Activated T-cell treated with anti-CD3 and anti-CD28 coated beads, Interleukin-2, amount 50 U/mL, for 24 hours (primary cell): ENCODE results near the gene COLGALT1.
A peak's percentile ranks its signal among the peaks of the same experiment; 100 is the strongest.
"Not testable (repeated sequence)": the region's sequence is repeated elsewhere in the genome, so short reads cannot be mapped to it uniquely, and the experiment has no call there.

ENCODE experiments used
- DNase-seq: peaks from one replicate; pipeline ENCODE4 v3.0.0-alpha.2; 2020
- H3K27ac Mint-ChIP-seq: 2 replicates; pipeline ENCODE4 v1.8.0; 2020; ENCODE audit warnings: mild to moderate bottlenecking, mixed read lengths
- H3K27me3 Mint-ChIP-seq: 2 replicates; pipeline ENCODE4 v1.8.0; 2020; ENCODE audit warnings: mixed read lengths
- H3K36me3 Mint-ChIP-seq: 2 replicates; pipeline ENCODE4 v1.8.0; 2020; ENCODE audit warnings: low read depth, mixed read lengths
- H3K4me1 Mint-ChIP-seq: 2 replicates; pipeline ENCODE4 v1.8.0; 2020; ENCODE audit warnings: low read depth, mixed read lengths
- H3K4me3 Mint-ChIP-seq: 2 replicates; pipeline ENCODE4 v1.8.0; 2020; ENCODE audit warnings: mild to moderate bottlenecking, moderate library complexity, mixed read lengths
- H3K9me3 Mint-ChIP-seq: 2 replicates; pipeline ENCODE4 v1.8.0; 2020; ENCODE audit warnings: mixed read lengths

Gene COLGALT1

DNA sequence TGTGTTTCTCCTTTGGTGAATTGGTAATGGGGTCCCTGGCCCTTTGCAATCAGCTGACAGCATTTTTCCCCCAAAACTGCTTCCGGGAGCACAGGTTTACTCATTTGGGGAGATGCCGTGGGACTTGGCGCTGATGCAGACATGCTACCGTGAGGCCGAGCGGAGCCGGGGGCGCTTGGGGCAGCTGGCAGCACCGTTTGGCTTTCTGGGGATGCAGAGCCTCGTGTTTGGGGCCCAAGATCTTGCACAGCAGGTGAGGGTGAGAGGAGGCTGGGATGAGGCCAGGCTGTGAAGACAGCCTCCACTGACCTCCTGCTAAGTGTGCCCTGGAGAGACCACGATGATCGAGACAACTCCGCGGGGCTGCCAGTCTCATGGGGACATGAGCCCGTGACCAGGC lies 13.4 kb upstream of the COLGALT1 start:
- Mint-ChIP-seq H3K36me3 (no peaks in the 10 kb centered on the region), H3K9me3 (no peaks in the 10 kb centered on the region), H3K4me1 (peaks cover 12% of the 10 kb centered on the region), H3K4me3 (no peak overlapping the region), H3K27ac (no peak overlapping the region), H3K27me3 (peaks cover 9% of the 10 kb centered on the region)
- no peak for DNase-seq

DNA sequence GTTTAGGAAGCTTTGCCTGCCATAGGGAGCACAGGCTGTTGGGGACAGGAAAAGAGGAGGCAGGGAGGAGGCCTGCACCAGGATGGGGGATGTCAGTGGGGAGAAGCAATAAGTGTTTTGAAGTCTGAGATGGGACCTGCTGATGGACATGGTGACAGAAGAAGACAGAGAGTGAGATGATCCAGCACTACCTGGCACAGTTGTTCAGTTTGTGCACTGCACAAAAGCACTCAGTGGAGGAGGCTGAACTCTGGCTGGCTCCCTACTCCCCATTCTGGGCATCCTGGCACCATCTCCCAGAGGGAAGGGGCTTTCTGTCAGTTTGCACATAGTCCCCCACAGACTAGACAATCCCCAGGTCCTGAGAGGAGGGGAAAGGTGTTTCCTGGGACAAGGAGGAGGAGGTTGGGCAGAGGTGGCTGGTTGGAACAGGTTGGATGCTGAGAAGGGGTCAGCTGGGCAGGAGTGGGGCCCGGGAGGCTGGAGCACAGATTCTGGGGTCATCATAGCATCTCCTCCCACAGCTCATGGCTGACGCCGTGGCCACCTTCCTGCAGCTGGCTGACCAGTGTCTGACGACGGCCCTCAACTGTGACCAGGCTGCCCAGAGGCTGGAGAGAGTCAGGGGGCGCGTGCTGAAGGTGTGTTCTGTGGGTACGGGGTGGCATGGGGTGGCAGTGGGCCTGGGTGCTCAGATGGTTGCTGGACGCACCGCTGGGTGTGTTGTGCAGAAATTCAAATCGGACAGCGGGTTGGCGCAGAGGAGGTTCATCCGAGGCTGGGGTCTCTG lies 12.5 kb upstream of the COLGALT1 start:
- H3K27ac Mint-ChIP-seq: no peak overlapping the region
- peaks cover 9% of the 10 kb centered on the region for H3K27me3 Mint-ChIP-seq
- H3K4me3 Mint-ChIP-seq: no peak overlapping the region
- H3K4me1 Mint-ChIP-seq: peaks cover 12% of the 10 kb centered on the region
- no peaks in the 10 kb centered on the region for H3K9me3 Mint-ChIP-seq
- no peak for DNase-seq
- H3K36me3 Mint-ChIP-seq: no peaks in the 10 kb centered on the region

DNA sequence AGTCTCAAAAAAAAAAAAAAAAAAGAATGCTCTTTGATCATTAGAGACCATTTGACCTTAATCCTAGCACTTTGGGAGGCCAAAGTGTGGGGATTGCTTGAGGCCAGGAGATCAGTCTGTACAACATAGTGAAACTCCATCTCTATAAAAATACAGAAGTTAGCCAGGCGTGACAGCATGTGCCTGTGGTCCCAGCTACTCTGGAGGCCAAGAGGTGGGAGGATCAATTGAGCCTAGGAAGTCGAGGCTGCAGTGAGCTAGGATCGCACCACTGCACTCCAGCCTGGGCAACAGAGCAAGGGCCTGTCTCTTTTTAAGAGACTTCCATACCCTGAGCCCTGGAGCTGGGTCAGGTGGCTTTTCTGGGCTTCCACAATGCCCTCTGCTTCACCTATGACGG lies 11.5 kb upstream of the COLGALT1 start:
- DNase-seq: no peak
- no peak overlapping the region for H3K27ac Mint-ChIP-seq
- H3K36me3 Mint-ChIP-seq: no peaks in the 10 kb centered on the region
- no peak overlapping the region for H3K4me3 Mint-ChIP-seq
- peaks cover 2% of the 10 kb centered on the region for H3K27me3 Mint-ChIP-seq
- no peaks in the 10 kb centered on the region for H3K9me3 Mint-ChIP-seq
- peaks cover 5% of the 10 kb centered on the region for H3K4me1 Mint-ChIP-seq

DNA sequence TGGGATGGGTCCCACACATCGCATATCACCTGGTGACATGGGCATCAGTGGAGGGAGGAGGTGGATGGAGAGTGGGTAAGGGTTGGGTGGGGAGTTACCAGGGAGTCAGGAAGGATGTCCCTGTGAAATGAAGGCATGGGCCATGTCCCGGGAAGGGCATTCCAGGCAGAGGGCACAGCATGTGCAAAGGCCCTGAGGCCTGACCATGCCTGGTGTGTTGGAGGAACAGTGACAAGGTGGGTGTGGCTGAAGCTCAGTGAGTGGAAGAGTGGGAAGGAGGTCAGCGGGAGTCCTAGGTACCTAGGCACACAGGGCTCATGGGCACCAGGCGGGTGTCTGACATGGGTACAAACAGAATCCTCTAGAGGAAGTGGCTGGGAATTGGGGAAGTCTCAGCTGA lies 11.0 kb upstream of the COLGALT1 start:
- Mint-ChIP-seq H3K9me3 (no peaks in the 10 kb centered on the region), H3K4me3 (no peak overlapping the region), H3K27me3 (peaks cover 2% of the 10 kb centered on the region)

DNA sequence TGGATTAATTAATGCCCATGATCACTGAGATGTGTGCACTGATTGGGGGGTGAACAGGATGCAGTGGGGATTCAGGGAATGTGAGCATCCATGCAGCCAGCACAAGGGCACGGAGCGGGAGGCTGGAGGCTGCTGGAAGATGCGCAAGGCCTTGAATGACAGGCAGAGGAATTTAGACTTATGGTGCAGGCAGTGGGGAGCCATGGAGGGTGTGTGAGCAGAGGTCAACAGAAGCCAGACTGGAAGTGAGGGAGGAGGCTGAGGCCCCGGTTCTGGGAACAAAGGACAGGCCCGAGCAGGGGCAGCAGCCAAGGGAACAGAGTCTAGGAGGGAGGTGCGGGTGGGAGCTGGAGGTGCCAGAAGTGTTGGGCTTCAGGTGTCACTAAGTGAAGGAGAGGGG lies 7.3 kb upstream of the COLGALT1 start:
- Mint-ChIP-seq H3K36me3 (no peaks in the 10 kb centered on the region), H3K4me3 (no peak overlapping the region), H3K9me3 (no peaks in the 10 kb centered on the region), H3K27ac (no peak overlapping the region), H3K4me1 (no peaks in the 10 kb centered on the region), H3K27me3 (no peaks in the 10 kb centered on the region)
- DNase-seq: no peak

More for the DNA sequence above, 11.0 kb upstream of the COLGALT1 start:
- no peak for DNase-seq
- no peaks in the 10 kb centered on the region for H3K36me3 Mint-ChIP-seq
- H3K4me1 Mint-ChIP-seq: peaks cover 4% of the 10 kb centered on the region
- no peak overlapping the region for H3K27ac Mint-ChIP-seq

DNA sequence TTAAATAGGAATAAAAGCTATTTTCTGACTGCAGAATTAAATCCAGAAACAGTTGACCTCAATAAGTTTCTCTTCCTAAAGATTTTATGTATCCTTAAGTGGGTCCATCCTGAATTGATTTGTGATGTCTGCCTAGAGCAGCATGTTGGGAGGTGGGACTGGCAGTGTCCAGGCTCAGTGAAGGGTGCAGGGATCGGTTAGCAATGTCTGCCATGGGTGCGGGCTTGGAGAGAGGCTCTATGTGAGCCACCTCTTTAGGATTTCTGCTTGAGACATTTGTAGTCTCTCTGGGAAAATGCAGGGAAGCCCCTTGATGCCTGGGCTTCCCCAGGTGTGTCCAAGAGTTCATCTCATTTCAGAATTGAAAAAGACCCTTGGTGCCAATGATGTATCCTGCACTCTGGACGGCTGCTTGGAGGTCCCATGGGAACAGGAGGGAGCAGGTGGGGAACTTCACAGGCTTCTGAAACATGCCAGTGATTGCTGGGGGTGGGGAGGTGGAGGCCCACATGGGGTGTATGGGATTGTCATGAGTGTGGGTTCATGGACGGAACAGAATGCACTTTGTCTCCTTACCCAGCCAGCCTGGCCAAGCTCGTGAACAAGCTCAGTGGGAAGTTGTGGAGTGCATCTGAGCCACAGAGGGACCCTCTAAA lies 6.2 kb upstream of the COLGALT1 start:
- Mint-ChIP-seq H3K27ac (no peak overlapping the region), H3K4me1 (no peaks in the 10 kb centered on the region), H3K36me3 (no peaks in the 10 kb centered on the region), H3K4me3 (no peak overlapping the region), H3K9me3 (no peaks in the 10 kb centered on the region), H3K27me3 (no peaks in the 10 kb centered on the region)
- no peak for DNase-seq

DNA sequence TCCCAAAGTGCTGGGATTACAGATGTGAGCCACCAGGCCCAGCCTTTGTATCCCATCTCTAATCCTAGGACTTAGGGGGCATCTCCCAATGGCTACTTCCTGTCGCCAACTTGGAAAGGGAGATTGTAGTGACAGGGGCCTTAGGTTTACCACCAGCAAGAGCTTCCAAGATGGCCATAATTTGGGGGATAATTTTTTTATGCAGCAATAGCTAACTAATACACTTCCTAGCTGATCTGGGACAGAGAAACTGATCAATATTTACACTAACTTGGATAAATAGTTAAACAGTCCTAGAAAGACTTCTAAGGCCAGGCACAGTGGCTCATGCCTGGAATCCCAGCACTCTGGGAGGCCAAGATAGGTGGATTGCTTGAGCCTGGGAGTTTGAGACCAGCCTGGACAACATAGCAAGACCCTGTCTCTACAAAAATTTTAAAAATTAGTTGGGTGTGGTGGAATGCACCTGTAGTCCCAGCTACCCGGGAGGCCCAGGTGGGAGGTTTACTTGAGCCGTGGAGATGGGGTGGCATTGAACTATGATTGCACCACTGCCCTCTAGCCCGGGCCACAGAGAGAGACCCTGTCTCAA lies 5.3 kb upstream of the COLGALT1 start:
- no peak overlapping the region for H3K4me3 Mint-ChIP-seq
- no peaks in the 10 kb centered on the region for H3K9me3 Mint-ChIP-seq
- H3K27me3 Mint-ChIP-seq: no peaks in the 10 kb centered on the region
- DNase-seq: no peak
- peaks cover 4% of the 10 kb centered on the region for H3K4me1 Mint-ChIP-seq
- H3K27ac Mint-ChIP-seq: no peak overlapping the region
- no peaks in the 10 kb centered on the region for H3K36me3 Mint-ChIP-seq

DNA sequence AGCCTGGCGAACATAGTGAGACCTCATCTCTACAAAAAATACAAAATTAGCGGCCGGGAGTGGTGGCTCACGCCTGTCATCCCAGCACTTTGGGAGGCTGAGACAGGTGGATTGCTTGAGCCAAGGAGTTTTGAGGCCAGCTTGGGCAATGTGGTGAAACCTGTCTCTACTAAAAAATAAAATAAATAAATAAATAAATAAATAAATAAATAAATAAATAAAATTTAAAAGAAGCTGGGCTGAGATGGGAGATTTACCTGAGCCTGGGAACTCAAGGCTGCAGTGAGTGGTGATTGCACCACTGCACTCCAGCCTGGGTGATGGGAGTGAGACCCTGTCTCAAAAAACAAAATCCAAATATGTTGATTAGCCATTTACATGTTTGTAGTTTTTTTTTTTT lies 2.7 kb upstream of the COLGALT1 start:
- peaks cover 16% of the 10 kb centered on the region for H3K36me3 Mint-ChIP-seq
- not testable (repeated sequence) for H3K4me3 Mint-ChIP-seq, H3K27ac Mint-ChIP-seq, DNase-seq, H3K9me3 Mint-ChIP-seq, H3K27me3 Mint-ChIP-seq
- peaks cover 13% of the 10 kb centered on the region for H3K4me1 Mint-ChIP-seq

DNA sequence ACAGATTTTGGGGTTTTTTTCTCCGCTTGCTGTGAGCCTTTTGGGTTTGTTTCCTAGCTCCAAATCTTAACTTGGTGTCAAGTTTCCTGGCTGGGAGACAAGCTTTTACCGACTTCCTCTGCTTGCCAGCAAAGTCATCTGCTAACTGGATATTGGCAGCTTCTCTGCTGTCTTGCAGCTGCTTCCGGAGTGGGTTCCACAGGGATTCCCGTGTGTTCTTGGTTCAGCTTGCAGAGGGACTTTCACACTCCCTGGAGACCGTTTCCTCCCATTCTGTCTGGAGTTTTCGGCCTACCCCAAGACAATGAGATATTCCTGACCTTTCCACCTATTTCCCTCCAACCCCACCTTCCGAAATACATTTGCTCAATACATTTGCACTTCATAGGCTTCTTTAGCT lies 2.2 kb upstream of the COLGALT1 start:
- H3K4me1 Mint-ChIP-seq: peaks cover 13% of the 10 kb centered on the region
- no peak for DNase-seq
- no peaks in the 10 kb centered on the region for H3K27me3 Mint-ChIP-seq
- H3K4me3 Mint-ChIP-seq: no peak overlapping the region
- no peaks in the 10 kb centered on the region for H3K9me3 Mint-ChIP-seq
- H3K27ac Mint-ChIP-seq: no peak overlapping the region
- peaks cover 16% of the 10 kb centered on the region for H3K36me3 Mint-ChIP-seq

DNA sequence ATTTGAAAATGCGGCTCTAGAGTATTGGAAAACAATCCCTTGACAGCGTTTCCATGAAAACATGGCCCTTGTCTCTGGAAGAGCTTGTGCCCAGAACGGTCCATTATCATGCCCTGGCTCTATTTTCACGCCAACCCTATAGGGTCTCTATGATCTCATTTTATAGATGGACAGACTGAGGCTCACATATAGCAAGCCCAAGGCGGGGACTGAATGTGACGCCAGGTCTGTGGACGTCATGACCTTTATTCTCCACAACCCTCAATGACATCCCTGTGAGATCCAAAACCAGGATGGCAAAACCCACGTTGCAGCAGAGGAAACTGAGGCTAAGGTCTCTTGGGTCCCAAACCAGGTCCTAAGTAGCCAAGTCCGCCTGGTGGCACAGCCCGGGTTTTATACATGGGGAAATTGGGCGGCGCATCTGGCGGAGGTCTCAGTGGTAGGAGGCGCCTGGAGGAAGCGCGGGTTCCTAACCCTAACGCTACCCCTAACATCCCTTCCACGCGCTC lies 425 bp upstream of the COLGALT1 start:
- peak overlapping the region; percentile 80 for H3K27ac Mint-ChIP-seq
- H3K4me3 Mint-ChIP-seq: peak overlapping the region; percentile 90
- no peaks in the 10 kb centered on the region for H3K9me3 Mint-ChIP-seq

DNA sequence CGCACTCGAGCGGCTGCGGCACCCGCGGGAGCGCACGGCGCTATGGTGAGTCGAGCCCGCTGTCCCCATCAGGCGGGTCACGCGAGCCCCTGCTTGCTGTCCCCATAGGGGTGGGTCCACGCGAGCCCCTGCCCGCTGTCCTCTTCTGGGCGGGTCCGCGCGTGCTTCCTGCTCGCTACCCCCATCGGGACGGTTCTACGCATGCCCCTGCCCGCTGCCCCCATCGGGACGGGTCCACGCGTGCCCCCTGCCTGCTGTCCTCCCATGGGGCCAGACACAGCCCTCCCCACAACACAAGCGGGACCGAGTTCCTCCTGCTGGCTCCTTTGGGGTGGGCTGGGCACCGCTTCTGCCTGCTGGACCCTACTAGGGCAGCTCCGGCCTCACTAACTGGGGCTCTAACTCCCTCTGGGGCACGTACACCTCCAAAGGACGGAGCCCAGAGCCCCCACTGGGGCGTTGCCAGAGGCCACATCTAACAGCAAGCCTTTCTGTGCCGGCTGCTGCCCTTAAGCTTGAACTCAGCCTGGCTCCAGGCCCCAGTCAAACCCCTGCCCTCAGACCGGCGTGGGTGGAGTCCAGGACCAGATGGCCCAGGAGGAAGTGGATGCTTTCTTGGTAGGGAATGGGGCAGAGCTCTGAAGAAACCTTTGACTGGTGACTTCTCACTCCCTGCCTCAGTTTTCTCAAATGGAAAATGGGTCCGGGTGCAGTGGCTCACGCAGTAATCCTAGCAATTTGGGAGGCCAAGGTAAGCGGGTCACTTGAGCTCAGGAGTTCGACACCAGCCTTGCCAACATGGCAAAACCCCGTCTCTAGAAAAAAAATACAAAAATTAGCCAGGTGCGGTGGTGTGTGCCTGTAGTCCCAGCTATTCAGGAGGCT lies 722 bp downstream of the COLGALT1 start:
- peak overlapping the region; percentile 87 for H3K27ac Mint-ChIP-seq
- peaks cover 23% of the 10 kb centered on the region for H3K4me1 Mint-ChIP-seq

More for the DNA sequence above, 425 bp upstream of the COLGALT1 start:
- no peak for DNase-seq
- no peaks in the 10 kb centered on the region for H3K27me3 Mint-ChIP-seq
- H3K4me1 Mint-ChIP-seq: peaks cover 19% of the 10 kb centered on the region
- H3K36me3 Mint-ChIP-seq: peaks cover 33% of the 10 kb centered on the region

DNA sequence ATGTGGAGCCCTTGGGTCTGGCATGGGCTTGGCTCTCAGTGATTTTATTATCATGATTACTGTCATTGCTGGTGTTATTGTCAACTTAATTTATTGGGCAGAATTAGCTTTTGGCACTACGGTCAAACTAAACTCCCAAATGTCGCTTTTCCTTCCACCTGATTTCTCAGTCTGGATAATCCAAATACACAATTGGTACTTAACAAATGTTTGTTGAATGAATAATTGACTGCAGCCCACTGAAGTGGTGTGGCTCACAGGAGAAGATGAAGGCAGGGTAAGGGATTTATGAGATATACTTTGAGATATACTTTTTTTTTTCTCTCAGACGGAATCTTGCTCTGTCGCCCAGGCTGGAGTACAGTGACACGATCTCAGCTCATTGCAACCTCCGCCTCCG lies 1.5 kb downstream of the COLGALT1 start:
- Mint-ChIP-seq H3K4me3 (peak overlapping the region; percentile 90), H3K4me1 (peaks cover 24% of the 10 kb centered on the region), H3K9me3 (no peaks in the 10 kb centered on the region), H3K27me3 (no peaks in the 10 kb centered on the region), H3K36me3 (peaks cover 52% of the 10 kb centered on the region), H3K27ac (peak overlapping the region; percentile 87)
- no peak for DNase-seq

More for the DNA sequence above, 722 bp downstream of the COLGALT1 start:
- peak; percentile 76 for DNase-seq
- Mint-ChIP-seq H3K27me3 (no peaks in the 10 kb centered on the region), H3K9me3 (no peaks in the 10 kb centered on the region), H3K36me3 (peaks cover 43% of the 10 kb centered on the region), H3K4me3 (peak overlapping the region; percentile 90)

DNA sequence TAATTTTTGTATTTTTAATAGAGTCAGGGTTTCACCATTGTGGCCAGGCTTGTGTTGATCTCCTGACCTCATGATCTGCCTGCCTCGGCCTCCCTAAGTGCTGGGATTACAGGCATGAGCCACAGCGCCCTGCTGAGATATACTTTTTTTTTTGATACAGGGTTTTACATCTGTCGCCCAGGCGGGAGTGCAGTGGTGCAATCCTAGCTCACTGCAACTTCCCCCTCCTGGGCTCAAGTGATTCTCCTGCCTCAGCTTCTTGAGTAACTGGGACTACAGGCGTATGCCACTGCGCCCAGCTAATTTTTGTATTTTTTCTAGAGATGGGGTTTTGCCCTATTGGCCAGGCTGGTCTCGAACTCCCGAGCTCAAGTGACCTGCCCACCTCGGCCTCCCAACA lies 2.0 kb downstream of the COLGALT1 start:
- H3K27me3 Mint-ChIP-seq: no peaks in the 10 kb centered on the region
- no peak for DNase-seq
- H3K4me1 Mint-ChIP-seq: peaks cover 25% of the 10 kb centered on the region
- peaks cover 56% of the 10 kb centered on the region for H3K36me3 Mint-ChIP-seq
- H3K9me3 Mint-ChIP-seq: no peaks in the 10 kb centered on the region
- H3K27ac Mint-ChIP-seq: peak overlapping the region; percentile 87
- peak overlapping the region; percentile 90 for H3K4me3 Mint-ChIP-seq

DNA sequence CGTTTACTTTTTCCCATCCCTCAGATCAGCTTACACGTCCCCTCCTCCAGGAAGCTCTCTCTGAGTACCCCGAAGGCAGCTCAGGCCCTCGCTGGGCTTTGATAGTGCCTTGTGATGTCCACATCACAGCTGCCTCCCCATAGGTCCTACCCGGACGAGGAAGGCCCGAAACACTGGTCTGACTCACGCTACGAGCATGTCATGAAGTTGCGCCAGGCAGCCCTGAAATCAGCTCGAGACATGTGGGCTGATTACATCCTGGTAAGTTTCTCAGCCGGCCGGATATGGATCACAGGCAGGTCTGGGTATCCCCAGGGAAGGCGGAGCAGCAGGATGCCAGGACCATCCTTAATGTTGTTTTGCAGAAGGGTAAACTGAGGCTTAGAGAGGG lies 4.8 kb downstream of the COLGALT1 start:
- Mint-ChIP-seq H3K27me3 (no peaks in the 10 kb centered on the region), H3K4me1 (peaks cover 21% of the 10 kb centered on the region), H3K27ac (peak overlapping the region; percentile 12), H3K36me3 (peaks cover 77% of the 10 kb centered on the region), H3K9me3 (no peaks in the 10 kb centered on the region), H3K4me3 (no peak overlapping the region)
- no peak for DNase-seq
